ENCODE measurements around the gene MSANTD7. TPM values are rescaled to one million over a fixed set of nuclear protein-coding genes. Genes with fewer than 3 reads are reported as not detected.
A peak's percentile ranks its signal among the peaks of the same experiment; 100 is the strongest.

MSANTD7 gene
- total RNA-seq, 1 donor from 2014 or later: 21.6 TPM

GRCh38 chr10:14879928-14880193, 41.8 kb downstream of the MSANTD7 start:
- DNase-seq (ENCODE audit: low read depth) (peak; percentile 2), FAIRE-seq (no peak)
- no peak for TF ChIP-seq CTCF (IDR thresholded peaks at IDR 0.05; ENCODE audit: insufficient read depth, low read length, severe bottlenecking)
- Histone ChIP-seq H3K4me3 (ENCODE audit: low read depth, low read length) (peak overlapping the region; percentile 100), H3K36me3 (ENCODE audit: control insufficient read depth, insufficient read depth, low read length) (no peaks in the 10 kb centered on the region), H3K27me3 (ENCODE audit: control insufficient read depth, insufficient read depth, low read length) (no peaks in the 10 kb centered on the region)

GRCh38 chr10:14880229-14880628, 42.1 kb downstream of the MSANTD7 start:
- H3K36me3 ChIP-seq (ENCODE audit: control insufficient read depth, insufficient read depth, low read length): no peaks in the 10 kb centered on the region
- H3K4me3 ChIP-seq (ENCODE audit: low read depth, low read length): no peak overlapping the region
- H3K27me3 ChIP-seq (ENCODE audit: control insufficient read depth, insufficient read depth, low read length): no peaks in the 10 kb centered on the region
- no peak for TF ChIP-seq CTCF (IDR thresholded peaks at IDR 0.05; ENCODE audit: insufficient read depth, low read length, severe bottlenecking)
- FAIRE-seq (no peak), DNase-seq (ENCODE audit: low read depth) (peak; percentile 8)

- no peak for FAIRE-seq
- H3K36me3 ChIP-seq (ENCODE audit: control insufficient read depth, insufficient read depth, low read length): no peaks in the 10 kb centered on the region
- no peak for TF ChIP-seq CTCF (IDR thresholded peaks at IDR 0.05; ENCODE audit: insufficient read depth, low read length, severe bottlenecking)
Observed at GRCh38 chr10:14884082-14884481, 46.0 kb downstream of the MSANTD7 start.

More at GRCh38 chr10:14884082-14884481, 46.0 kb downstream of the MSANTD7 start:
- Histone ChIP-seq H3K4me3 (ENCODE audit: low read depth, low read length) (no peak overlapping the region), H3K27me3 (ENCODE audit: control insufficient read depth, insufficient read depth, low read length) (no peaks in the 10 kb centered on the region)
- DNase-seq (ENCODE audit: low read depth): no peak

Other genes with a start within 250 kb of the MSANTD7 start
- 18.7 and 18.8 TPM in 2 replicates for gene FAM107B, start 63.4 kb upstream of the MSANTD7 start, total RNA-seq
- gene CDNF, start 269 bp upstream of the MSANTD7 start, total RNA-seq: 0.79 and 1.3 TPM in 2 replicates
- gene HSPA14, start within 50 bp of the MSANTD7 start, total RNA-seq: 6.3 and 6.8 TPM in 2 replicates
- gene SUV39H2, start 40.6 kb downstream of the MSANTD7 start, total RNA-seq: 6.1 and 7.4 TPM in 2 replicates
- 9.0 and 10.2 TPM in 2 replicates for gene DCLRE1C, start 115.8 kb downstream of the MSANTD7 start, total RNA-seq
- not detected in 2 replicates for gene MEIG1, start 121.1 kb downstream of the MSANTD7 start, total RNA-seq
- 16.3 and 26.0 TPM in 2 replicates for gene OLAH, start 205.6 kb downstream of the MSANTD7 start, total RNA-seq